Putamen (tissue), 1 donor: Measurements from ENCODE around the gene TIMP4.

Experiments used
- DNase-seq: peaks from one replicate; pipeline ENCODE4 v3.0.0-alpha.2; 2016; ENCODE audit warnings: low spot score

TIMP4 gene

DNA sequence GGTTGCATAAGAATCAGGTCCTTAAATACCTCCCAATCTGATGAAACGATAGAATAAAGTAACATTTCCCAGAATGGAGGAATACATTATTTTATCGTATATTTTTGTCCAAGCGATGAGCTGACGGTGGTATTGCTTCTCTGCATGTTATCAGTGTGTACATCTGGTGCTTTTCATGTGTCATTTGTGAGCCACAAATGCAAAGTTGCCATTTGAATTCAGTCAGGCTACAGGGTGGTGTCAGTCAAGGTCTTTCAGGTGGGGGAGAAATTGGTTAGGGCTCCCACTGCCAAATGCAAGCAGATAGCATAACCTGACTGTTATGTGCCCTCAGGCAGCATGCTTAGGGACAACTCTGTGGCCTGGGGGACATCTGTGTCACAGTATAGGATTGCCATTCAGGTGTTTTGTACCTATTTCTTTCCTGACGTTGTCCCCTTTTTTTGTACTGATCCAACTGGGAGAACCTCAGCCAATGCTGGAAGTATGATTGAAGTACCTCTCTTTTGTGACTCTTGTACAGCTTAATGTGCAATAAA is 26.5 kb upstream of the TIMP4 start:
- DNase-seq: no peak

DNA sequence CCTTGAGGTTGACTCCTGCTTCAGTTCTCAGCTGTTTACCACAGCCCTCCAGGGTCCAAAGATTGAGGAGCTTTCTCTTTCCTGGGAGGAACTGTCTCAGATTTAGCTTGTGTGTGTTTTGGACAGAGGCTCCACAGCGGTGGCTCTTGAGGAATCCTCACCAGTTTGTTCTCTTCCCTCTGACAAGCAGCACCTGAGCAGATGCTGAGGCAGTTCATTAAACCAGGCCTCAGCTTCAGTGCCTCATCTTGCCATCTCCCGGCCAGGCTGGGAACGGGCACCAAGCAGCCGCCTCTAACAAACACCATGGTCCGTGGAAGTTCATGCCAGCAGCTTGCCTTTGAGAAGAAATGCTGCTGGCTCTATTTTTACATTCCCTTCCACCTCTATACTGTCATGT is 25.8 kb upstream of the TIMP4 start:
- no peak for DNase-seq

DNA sequence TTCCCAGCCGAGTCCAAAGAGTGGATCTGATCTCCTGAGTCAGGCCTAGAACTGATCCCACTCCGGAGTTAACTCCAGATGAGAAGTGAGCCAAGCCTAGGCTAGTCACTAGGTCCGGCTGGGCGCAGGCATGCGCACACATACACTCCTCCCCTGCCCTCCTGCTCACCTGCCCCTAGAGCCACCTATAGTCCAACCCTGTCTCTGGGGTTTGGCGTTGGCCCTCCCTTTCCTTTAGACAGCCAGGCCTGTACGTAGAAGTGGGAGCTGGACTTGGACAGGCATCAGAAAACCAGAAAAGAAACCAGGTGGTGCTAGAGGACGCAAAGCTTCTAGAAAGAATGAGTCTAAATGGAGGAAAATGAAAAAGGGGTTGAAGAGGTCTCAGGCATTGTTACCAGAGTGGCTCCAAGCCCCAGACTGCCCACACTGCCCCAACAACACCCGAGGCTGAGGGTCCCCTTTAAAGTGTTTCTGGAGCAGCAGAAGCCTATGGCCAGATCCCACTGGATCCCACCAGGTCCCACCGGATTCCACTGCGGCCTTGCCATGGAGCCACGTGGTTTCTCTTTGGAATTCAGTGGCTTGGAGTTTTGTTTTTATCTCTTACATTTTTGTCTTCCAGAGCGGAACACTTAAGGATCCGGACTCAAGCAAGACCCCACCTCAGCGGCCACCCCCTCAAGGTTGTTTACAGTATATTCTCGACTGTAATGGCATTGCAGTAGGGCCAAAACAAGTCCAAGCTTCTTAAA is 24.2 kb upstream of the TIMP4 start:
- DNase-seq: no peak

DNA sequence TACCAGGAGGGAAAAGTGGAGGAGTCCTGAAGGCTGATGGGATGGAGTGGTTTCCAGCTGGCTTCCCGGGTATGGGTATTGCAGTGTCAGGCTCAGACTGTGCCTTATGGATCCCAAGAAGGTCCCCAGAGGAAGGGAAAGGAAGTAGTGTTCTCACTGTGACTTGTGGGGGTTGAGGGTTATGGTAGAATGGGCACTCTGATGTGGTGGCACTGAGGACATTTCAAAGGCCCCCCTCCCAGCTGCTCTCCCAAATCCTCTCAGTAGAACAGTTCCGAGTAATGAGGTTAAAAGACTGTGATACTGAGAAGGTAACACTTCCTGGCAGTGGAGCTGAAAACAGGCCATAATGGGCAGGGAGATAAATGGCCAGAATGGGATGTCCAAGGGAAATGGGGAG is 23.1 kb upstream of the TIMP4 start:
- no peak for DNase-seq

DNA sequence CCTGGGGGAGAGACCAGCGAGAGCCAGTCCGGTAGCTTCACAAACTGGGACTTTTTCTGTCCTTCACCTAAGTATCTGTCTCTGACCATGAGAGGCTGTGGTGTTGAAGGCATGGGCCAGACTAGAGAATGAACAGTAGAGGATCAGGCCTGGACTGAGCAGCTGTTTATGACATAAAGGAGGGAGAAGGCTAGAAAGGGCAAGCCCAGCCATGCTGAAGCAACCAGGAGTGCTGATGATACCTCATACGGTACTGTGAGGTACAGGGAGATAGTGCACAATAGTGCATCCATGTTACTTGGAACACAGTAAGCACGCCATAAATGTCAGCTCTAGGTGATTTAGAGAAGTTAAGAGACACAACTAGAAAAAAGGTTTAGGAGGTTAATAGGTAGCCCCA is 22.6 kb upstream of the TIMP4 start:
- no peak for DNase-seq

DNA sequence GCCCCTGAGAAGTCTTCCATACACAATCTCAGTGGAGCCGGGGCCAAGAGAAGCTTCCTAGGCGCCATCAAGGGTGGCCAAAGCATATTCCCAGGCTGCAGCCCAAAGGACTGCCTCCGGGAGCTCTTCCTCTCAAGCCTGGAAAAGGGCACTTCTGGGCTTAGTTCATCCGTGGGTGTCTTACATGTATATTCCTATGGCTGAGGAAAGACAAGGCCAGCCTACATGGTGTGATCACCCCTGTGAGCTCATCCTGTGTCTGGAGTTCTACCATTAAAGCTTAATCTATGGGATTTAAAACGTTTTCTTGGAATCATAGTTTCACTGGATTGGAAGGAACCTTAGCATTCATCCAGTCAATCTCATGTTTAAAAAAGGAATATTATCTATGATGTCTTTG is 21.9 kb upstream of the TIMP4 start:
- DNase-seq: no peak

DNA sequence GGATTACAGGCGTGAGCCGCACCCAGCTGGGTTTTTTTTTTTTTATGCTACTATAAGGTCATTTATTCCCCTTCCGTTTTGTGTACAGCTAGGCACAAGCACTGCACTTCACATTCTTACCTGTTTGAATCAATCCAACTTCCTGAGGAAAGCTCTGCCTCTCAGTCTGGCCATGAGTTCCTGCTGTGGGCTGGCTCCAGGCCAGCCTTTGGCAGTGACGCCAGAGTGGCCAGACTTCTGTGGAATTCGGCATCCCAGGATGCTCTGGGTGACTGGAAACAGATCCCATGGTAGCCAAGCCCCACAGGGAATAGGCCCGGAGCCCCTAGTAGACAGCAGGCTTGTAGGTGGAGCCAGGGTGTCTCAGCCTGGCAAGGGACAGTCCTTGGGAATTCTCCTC is 21.5 kb upstream of the TIMP4 start:
- no peak for DNase-seq

DNA sequence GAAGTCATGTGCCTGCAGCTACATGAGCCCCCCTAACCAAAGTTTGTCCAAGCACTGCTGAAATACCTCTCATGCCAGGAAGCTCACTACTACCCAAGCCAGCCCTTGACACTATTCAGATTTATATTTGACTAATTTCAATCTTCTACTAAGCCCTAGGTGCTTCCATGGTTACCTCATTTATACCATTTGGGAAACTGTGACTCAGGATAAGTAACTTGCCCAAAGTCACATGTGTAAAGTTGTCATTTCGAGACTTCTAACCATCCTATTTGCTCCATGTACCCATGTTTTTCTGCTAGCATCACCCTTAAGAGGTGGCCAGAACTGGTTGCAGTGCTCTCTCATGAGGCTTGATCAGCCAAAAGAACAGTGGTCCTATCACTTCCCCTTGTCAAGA is 20.7 kb upstream of the TIMP4 start:
- no peak for DNase-seq

DNA sequence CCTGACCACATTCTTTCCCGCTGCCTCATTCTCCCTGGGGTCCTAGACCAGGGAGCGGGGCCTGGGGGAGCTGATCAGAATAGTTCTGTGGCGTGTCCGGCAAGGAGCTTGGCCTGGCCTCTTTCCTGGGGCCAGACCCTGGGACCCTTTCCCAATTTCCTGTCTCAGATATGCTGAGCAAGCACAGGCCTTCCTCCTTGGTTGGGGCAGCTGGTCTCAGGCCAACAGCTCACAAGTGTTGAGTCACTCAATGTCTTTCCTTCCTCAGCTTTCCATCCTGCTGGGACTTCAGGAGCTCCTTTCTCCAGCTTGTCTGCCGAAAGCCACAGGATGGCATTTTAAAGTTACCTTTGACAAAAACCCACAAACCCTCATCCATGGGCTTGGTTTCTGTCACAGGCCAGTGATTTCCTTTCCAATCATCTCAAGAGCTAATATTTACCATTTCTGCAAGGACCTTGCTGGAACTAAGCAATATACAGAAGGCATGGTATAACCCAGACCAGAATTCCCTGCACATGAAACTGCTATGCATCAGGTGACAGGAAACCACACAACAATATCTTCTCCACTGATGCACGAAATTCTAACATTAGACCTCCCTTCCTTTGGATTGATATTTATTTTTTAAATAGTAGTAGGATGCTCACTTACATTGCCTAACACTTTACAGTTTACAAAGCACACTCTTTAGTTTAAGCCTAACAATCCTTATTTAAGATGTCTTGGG is 19.5 kb upstream of the TIMP4 start:
- DNase-seq: no peak

DNA sequence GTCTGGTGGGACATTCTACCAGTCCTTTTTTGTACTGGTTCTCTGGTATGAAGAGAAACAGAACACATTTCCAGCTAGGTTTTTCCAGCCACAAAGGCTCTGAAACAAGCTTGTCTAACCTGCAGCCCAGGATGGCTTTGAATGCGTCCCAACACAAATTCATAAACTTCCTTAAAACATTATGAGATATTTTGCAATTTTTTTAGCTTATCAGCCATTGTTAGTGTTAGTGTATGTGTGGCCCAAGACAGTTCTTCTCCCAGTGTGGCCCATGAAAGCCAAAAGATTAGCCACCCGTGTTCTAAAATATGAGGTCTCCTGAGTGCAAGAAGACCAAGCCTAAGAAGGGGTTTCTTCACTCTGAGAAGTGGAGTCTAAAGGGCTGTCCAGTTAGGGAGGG is 18.4 kb upstream of the TIMP4 start:
- no peak for DNase-seq

DNA sequence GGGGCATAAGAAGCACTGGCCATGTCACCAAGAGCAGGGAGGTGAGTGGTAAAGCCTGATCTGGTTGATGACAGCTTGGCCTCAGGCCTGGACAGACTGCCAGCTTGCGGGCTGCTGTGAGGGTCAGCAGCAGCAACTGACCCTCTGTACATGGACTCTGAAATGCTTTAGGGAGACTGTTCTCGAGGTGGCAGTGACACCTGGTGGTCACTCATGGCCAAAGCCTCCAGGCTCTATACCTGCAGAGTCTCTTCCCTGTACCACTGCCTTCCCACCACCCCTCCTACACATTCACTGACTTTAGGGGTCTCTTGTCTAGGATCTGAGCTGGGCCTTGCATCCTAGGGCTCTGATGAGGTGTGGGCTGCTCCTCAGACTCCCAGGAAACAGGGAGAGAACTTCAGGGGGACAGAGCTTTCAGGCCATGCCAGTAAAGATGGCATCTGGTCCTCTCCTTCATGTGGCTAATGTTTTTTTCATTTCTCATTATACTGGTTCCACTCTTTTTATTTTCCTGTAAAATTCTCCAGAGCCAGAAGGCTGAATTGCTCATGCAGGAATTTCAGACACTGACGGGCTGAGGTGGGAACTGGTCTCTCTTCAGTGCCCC is 17.2 kb upstream of the TIMP4 start:
- no peak for DNase-seq

DNA sequence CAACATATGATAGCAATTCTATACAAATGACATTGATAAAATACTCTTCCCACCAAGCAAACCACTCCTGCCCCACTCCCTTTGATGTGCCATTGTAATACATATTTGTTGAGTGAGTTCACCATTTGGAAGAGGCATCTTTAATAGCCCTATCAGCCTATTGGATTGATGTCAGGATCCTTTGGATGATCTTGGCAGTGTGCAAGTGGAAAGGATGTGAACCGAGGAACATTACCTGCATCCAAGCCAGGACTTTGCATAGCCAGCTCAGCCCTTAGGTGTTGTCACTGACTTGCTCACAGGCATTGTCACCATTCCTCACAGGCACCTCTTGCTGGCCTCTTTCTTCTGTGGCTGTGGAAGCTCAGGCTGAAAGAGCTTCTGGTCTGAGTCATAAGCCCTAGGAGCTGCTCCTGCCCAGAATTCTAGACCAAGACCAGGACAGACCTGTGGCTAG is 16.5 kb upstream of the TIMP4 start:
- no peak for DNase-seq

DNA sequence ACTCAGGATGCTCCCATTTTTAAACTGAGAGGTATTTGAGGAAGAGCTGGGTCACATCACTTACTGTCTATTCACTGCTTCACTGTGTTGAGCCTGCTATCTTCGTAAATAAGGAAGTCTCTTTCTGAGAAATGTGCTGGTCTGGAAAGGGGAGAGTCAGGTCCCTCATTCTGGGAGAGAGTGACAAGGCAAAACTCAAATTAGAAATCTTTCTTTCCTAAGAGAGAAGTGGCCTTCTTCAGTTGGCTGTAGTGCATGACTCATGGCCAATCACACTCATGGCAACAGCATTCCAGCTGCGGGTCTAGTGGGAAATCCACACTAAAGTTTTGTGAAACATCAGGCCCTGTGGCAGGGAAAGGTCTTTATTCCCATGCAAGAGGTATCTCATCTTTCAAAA is 11.5 kb upstream of the TIMP4 start:
- DNase-seq: no peak

DNA sequence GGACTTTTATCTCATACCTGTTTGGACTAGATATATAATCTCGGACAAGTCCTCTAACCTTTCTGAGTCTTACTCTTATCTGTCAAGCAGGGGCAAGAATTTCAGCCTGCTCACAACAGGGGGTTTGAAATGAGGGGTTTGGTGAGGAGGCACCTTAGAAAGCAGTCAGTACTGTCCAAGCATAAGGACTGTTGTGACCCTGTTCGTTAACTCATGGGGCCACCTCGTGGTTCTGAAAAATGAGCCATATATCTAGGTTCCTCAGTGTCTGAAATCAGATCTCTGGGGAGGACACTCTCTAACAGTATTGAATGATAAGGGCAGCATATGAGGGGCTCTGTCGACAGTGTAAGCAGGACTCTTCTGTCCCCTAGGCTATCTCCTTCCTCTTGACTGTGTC is 7.2 kb upstream of the TIMP4 start:
- DNase-seq: no peak

DNA sequence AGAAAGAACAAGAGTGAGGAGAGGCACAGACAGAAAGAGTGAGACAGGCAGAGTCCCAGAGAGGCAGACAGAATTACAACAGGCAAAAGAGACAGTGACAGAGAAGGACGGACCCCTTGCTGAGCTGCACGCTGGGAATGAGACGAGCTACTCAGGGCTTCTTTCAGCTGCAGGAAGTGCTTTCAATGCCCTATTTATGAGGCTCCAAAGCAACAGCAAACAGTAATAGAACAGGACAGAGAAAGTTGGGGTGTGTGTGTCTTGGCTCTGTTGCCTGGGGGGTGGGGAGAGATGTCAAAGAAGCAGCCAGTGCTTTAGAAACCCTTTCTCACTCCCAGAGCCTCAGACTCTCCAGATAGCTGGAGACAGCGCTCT is 502 bp upstream of the TIMP4 start:
- DNase-seq: no peak

DNA sequence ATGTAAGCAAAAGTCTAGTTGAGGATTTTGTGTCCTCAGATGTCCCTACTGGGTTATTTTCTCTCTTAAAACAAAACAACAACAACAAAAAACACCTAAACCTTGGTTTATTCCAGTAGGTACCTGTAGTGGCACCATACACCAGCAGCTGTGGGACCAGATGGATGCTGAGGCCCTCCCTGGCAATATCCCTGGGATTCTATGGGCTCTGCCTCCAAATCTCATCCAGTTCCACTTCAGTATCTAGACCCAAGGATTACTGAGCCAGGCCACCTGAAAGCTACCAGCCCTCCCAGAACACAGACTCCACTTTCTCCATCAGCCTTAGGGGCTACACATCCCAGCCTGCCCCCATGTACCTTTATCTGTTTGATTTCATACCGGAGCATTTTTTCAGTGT is 1.7 kb downstream of the TIMP4 start:
- no peak for DNase-seq

DNA sequence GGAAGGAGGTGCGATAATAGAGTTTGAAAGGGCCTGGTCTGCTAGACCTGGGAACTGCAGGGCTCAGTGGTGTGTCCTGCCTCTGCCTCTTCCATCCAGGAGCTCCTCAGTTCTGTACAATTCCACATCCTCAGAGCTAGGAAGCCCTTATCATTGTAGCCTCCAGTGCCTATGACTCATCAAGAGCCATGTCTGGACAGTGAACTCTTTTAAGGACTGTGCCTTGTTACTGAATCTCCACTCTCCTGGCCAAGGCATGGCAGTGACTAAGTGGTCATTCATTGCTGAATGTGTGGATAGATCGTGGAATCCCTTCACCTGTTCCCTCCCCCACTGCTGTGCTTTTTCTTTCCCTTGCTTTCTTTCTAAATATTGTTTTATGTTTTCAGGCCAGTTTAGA is 2.9 kb downstream of the TIMP4 start:
- DNase-seq: no peak

DNA sequence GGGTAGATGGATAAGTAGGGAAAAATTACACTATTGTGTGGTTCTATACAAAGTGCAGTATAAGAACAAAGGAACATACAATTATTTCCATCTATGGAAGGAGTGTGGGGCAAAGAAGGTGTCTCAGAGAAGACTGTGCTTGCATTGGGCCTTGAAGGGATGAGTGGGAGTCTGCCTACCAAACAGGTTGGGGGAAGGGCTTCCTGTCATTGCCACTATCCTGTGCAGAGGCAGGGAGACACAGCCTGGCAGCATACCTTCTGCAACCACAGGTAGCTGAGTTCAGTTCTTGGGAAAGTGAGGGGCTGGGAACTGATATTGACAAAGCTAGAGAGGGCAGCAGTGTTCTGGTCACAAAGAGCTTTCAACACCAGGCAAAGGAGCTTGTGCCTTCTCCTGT is 3.4 kb downstream of the TIMP4 start:
- DNase-seq: peak; percentile 69

DNA sequence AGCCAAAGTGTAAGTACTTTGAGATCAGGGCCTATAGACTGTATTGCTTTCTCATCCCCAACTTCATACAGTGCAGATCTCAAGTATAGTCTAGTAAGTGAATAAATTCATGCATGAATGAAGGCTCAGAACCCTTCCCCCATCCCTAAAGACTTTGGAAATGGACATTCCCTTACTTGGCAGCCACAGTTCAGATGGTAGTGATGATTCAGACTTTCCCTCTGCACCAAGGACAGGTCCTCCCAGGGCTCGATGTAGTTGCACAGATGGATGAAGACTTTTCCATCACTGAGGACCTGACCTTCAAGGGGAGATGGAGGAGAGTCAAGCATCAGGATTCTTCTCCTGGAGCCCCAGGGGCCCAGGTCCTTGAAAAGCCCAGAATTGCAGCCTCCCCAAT is 4.6 kb downstream of the TIMP4 start:
- DNase-seq: no peak

DNA sequence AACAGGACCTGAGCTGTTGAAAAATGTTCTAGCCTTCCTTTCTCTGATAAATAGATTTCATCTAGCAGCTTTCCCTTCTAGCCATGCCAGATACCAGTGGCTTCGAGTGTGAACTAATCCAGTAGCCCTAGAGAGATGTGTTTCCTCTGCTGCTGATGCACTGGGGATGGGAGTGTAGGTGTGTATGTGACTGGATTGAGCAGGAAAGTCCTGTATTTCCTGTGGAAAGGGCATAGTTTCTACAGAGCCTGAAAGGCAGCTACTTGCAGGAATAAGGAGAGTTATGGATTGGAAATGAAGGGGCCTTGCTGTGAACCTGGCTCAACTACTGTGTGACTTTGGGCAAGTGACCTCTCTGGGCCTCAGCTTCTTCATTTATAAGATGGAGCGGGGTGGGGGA is 8.6 kb downstream of the TIMP4 start:
- no peak for DNase-seq

DNA sequence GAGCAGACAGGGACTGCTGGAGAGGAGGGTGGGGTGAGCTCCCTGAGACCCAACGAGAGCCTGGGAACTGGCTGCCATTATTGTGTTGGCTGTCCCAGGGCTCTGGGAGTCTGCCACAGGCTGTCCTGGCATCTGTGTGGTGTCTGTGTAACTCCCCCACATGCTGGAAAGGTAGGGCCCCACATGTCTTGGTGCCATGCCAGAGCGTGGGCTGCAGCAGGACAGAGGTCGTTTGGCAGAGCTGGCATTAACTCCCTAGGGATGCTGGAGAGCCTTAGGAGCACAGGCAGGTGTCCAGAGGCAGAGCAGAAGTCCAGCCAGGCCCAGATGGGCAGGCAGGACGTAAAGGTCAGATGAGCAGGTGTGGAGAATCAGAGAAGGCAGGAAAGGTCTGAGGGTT is 9.7 kb downstream of the TIMP4 start:
- no peak for DNase-seq

DNA sequence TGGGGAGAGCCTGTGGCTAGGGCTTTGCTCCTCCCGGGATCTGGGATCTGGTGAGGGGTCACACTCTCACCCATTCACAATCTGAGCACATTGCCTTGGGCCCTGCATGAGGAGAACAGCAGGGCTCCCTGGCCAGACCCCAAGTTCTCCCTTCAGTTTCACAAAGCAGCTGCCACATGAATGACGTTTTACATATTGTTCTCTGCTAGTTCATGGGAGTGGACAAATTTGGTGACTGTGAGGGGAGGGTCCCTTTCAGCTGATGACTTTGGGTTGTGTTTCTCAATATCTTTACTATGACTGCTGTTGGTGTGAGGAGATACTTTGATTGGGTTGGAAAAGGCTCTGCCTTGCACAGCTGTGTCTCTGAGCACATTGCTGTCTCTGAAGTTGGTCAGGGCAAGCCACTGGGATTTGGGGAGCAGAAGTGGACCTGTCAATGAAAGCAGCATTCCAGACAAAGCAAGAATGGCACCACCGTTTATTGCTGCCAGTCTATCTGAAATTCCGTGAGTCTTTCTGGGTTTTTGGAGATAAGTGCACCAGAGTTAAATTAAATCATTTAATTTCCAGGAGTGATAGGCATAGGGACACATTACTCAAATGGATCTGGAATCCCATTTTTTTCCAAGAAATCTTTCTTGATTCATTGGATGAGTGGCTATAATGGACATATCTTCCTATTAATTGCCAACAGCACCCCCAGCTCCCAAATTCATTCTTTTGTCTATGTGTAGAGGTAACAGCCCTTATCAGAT is 10.3 kb downstream of the TIMP4 start:
- no peak for DNase-seq
